MG63 (cell line): ENCODE results near the gene NEDD4L. TPM values are rescaled to one million over a fixed set of nuclear protein-coding genes. Genes with fewer than 3 reads are reported as not detected.
"Not testable (repeated sequence)": the region's sequence is repeated elsewhere in the genome, so short reads cannot be mapped to it uniquely, and the experiment has no call there.

ENCODE experiments used
- DNase-seq: peaks from one replicate; pipeline ENCODE4 v3.0.0-alpha.2; 2020
- H3K27me3 ChIP-seq: fragments of 250-450 bp; sonication (Bioruptor Pico); 2 replicates; pipeline ENCODE4 v1.5.1; 2020; ENCODE audit warnings: mild to moderate bottlenecking, moderate library complexity
- H3K36me3 ChIP-seq: fragments of 250-450 bp; sonication (Bioruptor Pico); 2 replicates; pipeline ENCODE4 v1.5.1; 2020; ENCODE audit warnings: mild to moderate bottlenecking, moderate library complexity
- H3K4me3 ChIP-seq: fragments of 250-450 bp; sonication (Bioruptor Pico); 2 replicates; pipeline ENCODE4 v1.5.1; 2020; ENCODE audit warnings: mild to moderate bottlenecking, moderate library complexity
- H3K9me3 ChIP-seq: fragments of 250-450 bp; sonication (Bioruptor Pico); 2 replicates; pipeline ENCODE4 v1.5.1; 2020; ENCODE audit warnings: mild to moderate bottlenecking, moderate library complexity
- total RNA-seq: library from RNA; depleted of rRNA; stranded (reverse); fragments of >200 nt; shearing (Covaris generic); gene quantifications from 2 replicates; pipeline ENCODE4 v1.2.3, GENCODE V29; 2014; ENCODE audit warnings: low replicate concordance

NEDD4L gene
- total RNA-seq, 1 experiment from 2014 or later, result 28.8 TPM

- Histone ChIP-seq H3K4me3 (no peak overlapping the region), H3K27me3 (no peaks in the 10 kb centered on the region), H3K36me3 (0 out of 2 replicates have a peak, but pooled peaks cover 2% of the 10 kb centered on the region), H3K9me3 (no peaks in the 10 kb centered on the region)
- no peak for DNase-seq
Measured at GRCh38 chr18:58272779-58273435, 228.9 kb downstream of the NEDD4L start.

DNA sequence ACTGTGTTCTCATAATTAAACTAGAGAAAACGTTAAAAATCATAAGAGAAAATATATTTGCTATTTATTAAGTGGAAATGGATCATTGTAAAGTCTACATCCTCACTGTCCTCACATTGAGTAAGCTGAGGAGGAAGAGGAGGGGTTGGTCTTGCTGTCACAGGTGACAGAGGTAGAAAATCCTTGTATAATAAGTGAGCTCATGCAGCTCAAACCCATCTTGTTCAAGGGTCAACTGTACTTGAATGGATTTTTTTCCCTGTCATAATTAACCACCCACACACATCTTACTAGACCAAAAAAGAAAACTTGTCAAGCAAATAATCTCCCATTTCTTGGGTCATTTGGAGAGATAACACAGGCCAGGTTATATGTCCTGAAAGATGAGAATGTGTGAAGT is 231.2 kb downstream of the NEDD4L start:
- Histone ChIP-seq H3K9me3 (no peaks in the 10 kb centered on the region), H3K36me3 (0 out of 2 replicates have a peak, but pooled peaks cover 2% of the 10 kb centered on the region), H3K27me3 (no peaks in the 10 kb centered on the region), H3K4me3 (no peak overlapping the region)
- no peak for DNase-seq

DNA sequence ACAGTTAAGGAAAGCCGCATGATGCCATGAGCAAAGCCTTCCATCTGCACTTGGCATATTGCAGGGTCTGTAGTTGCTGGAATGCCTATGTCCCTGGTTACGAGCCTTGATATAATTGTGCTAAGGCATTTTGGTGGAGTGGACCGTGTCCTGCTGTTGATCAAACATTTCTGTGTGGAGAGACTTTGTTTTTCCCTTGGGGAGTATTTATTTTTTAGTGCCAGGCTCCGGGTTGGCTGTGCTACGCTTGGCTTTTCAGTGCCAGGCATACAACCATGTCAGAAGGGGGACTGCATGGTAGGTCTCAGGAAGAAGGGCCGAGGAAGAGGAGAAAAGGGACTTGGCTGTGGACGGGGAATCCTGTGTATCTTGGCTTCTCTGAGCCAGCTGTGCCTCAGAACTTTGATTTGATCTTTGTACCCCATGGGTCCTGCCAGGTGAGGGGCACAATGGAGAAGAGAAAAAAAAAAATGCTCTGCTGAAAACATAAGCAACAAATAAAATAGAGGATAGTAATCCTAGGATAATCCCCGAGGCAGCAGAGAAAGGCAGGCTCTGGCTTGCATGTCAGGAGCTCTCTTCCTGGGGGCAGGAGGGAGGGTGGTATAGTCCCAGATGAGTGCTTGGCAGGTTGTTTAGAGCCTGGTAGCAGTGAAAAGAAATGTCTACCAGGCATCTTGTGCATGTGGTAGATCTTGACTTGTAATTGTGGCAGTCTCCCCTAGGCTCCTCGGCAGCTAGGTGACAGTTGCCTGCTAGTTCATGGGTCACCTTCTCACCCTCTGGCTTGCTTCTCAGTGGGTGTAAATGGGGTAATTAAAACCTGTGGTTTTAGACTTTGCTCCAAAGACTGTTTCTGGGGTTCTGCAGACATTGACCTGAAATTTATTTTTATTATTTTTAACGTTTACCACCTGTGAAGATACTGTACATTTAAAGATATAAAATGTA is 233.0 kb downstream of the NEDD4L start:
- no peak for DNase-seq
- no peak overlapping the region for H3K4me3 ChIP-seq

GRCh38 chr18:58279504-58280175 is 235.6 kb downstream of the NEDD4L start:
- DNase-seq, result no peak
- Histone ChIP-seq H3K27me3 (no peaks in the 10 kb centered on the region), H3K36me3 (no peaks in the 10 kb centered on the region), H3K9me3 (no peaks in the 10 kb centered on the region), H3K4me3 (no peak overlapping the region)

More for the DNA sequence above, 233.0 kb downstream of the NEDD4L start:
- Histone ChIP-seq H3K9me3 (no peaks in the 10 kb centered on the region), H3K27me3 (no peaks in the 10 kb centered on the region), H3K36me3 (no peaks in the 10 kb centered on the region)

DNA sequence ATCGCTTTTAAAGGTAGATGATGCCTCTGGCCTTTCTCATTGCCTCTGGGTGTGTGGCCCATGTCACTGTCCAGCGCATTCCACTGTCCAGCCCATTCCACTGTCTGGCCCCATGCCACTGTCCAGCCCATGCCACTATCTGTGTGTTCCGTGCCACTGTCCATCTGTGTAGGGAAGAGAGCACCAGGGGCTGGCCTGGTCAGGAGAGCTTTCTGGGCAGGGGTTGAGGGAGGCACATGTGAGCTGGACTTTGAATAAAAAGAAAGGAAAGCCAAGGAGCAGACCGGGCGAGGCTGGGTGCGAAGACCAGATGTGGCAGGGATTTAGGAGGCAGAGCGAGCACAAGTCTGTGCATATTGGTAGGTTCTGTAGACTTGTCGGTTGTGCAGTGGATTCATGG is 236.2 kb downstream of the NEDD4L start:
- H3K4me3 ChIP-seq, result no peak overlapping the region
- no peaks in the 10 kb centered on the region for H3K36me3 ChIP-seq
- no peaks in the 10 kb centered on the region for H3K9me3 ChIP-seq
- DNase-seq, result no peak
- no peaks in the 10 kb centered on the region for H3K27me3 ChIP-seq

GRCh38 chr18:58282872-58283271 is 238.8 kb downstream of the NEDD4L start:
- DNase-seq, H3K27me3 ChIP-seq, H3K4me3 ChIP-seq, H3K36me3 ChIP-seq, H3K9me3 ChIP-seq: not testable (repeated sequence)

GRCh38 chr18:58284699-58285448 is 240.8 kb downstream of the NEDD4L start:
- no peaks in the 10 kb centered on the region for H3K9me3 ChIP-seq
- H3K36me3 ChIP-seq, result no peaks in the 10 kb centered on the region
- no peak for DNase-seq
- no peak overlapping the region for H3K4me3 ChIP-seq
- no peaks in the 10 kb centered on the region for H3K27me3 ChIP-seq

GRCh38 chr18:58285449-58286130 is 241.6 kb downstream of the NEDD4L start:
- Histone ChIP-seq H3K9me3 (no peaks in the 10 kb centered on the region), H3K36me3 (no peaks in the 10 kb centered on the region), H3K27me3 (no peaks in the 10 kb centered on the region), H3K4me3 (no peak overlapping the region)
- DNase-seq, result no peak

DNA sequence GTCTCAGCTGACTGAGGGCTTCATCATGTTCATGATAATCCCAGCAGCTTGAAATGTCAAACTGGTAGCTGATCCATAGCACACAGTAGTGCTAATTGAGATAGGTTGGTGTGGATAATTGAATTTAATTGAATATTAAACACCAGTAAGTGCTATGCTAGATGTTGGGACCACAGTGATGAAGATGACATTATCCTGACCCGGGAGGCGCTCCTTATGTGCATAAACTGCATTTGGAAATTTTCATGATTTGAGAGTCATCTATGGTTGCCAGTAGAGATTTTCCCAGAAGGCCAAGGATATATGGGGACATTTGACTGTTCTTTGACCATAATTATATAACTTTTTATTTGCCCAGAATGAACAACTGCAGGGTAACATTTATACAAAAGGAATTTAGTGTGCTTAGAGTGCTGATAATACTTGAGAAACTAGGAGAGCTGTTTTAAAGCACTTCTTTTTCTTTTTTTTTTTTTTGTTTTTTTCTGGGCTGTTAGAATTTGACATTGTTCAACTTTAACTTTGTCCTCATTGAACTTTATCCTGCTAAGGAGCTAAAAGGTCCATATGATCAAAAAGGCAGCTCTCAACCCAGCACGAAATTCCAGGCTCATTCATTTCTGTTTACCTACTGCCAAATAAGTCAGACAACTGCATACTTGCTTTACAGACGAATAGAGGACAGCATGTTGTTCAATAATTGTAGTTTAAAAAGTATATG is 242.8 kb downstream of the NEDD4L start:
- no peaks in the 10 kb centered on the region for H3K9me3 ChIP-seq
- no peak overlapping the region for H3K4me3 ChIP-seq
- DNase-seq, result no peak
- H3K36me3 ChIP-seq, result no peaks in the 10 kb centered on the region
- H3K27me3 ChIP-seq, result no peaks in the 10 kb centered on the region

DNA sequence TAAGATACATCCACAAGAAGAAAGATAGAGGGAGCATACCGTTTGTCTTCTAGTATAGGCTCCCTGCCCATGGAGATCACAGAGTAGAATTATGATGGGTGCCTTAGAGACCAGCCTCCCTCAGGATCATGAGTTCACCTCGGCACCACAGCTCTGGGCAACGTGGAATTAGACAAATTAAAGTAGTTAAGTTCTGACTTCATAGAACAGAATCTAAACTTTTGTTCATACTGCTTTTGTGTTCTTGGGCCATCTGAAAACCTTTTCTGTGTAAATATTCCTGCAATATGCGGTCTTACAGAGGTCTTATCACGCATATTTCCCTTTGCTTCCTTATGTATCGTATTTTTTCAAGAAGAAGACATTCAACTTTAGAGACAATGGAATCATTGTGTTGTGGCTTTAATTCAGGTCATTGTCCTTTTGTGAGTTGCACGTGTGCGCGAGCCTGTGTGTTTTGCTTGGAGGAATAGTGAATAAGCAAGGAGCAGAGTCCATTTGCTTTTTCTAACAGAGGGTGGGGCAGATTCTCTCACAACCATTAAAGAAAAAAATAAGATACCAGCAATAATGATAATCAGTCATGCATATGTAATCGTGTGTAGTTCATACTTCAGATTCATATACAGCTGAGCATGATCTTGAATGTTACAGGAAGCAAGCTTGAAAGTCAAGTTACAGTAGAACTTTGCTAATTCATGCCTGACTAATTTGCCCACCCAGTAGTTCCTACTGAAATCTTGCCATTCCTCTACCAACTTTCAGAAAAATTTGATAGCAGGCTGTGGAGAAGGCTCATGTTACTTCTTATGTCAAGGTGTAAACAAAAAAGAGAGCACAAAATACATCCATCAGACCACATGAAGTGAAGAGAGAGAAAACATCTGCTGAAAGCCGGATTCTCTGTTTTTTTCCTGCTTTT is 243.6 kb downstream of the NEDD4L start:
- DNase-seq, result no peak
- H3K27me3 ChIP-seq, result no peaks in the 10 kb centered on the region

GRCh38 chr18:58288921-58289797 is 245.1 kb downstream of the NEDD4L start:
- Histone ChIP-seq H3K4me3 (no peak overlapping the region), H3K9me3 (no peaks in the 10 kb centered on the region), H3K27me3 (no peaks in the 10 kb centered on the region), H3K36me3 (no peaks in the 10 kb centered on the region)
- peak; percentile 71 for DNase-seq

More for the DNA sequence above, 243.6 kb downstream of the NEDD4L start:
- Histone ChIP-seq H3K36me3 (no peaks in the 10 kb centered on the region), H3K9me3 (no peaks in the 10 kb centered on the region), H3K4me3 (no peak overlapping the region)

- Histone ChIP-seq H3K9me3 (no peaks in the 10 kb centered on the region), H3K36me3 (no peaks in the 10 kb centered on the region), H3K27me3 (no peaks in the 10 kb centered on the region), H3K4me3 (no peak overlapping the region)
- peak; percentile 35 for DNase-seq
Measured at GRCh38 chr18:58290116-58290695, 246.2 kb downstream of the NEDD4L start.

GRCh38 chr18:58291131-58291530 is 247.1 kb downstream of the NEDD4L start:
- H3K27me3 ChIP-seq, result no peaks in the 10 kb centered on the region
- H3K36me3 ChIP-seq, result no peaks in the 10 kb centered on the region
- H3K4me3 ChIP-seq, result no peak overlapping the region
- no peak for DNase-seq
- no peaks in the 10 kb centered on the region for H3K9me3 ChIP-seq
